Measurements from ENCODE around the gene GAPDH. TPM values are rescaled to one million over a fixed set of nuclear protein-coding genes. Genes with fewer than 3 reads are reported as not detected.

The GAPDH gene
- total RNA-seq, 1 donor from 2014 or later: 4,161 TPM

DNA sequence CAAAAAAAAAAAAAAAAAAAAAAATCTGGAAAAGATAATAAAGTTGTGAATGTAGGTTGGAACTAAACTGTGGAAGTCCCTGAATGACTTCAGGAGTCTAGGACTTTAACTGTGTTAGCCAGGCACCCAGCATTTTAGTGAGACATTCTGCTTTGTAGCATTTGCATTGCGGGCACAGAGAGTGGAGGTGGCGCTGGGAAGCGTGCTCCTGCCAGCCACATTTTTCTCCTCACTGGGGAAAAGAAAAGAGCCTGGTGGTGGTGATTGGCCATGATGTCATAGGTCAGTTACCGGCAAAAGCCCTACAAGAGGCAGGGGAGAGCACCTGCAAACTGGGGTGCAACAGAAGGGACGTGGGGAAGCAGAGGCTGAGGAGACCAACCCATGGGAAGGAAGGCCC is 9.7 kb upstream of the GAPDH start:
- H3K27me3 ChIP-seq (ENCODE audit: low read depth): no peaks in the 10 kb centered on the region
- no peak for DNase-seq
- H3K36me3 ChIP-seq: peaks cover 97% of the 10 kb centered on the region
- TF ChIP-seq CTCF (IDR thresholded peaks at IDR 0.05; ENCODE audit: borderline replicate concordance): no peak
- no peak overlapping the region for H3K4me3 ChIP-seq
- intact Hi-C loops (cut with micrococcal nuclease): no loop called here
- no peaks in the 10 kb centered on the region for H3K4me1 ChIP-seq
- no peaks in the 10 kb centered on the region for H3K9me3 ChIP-seq (replicated peaks)
- no peak overlapping the region for H3K27ac ChIP-seq (replicated peaks)

GRCh38 chr12:6526201-6526600 is 8.1 kb upstream of the GAPDH start:
- Histone ChIP-seq H3K27ac (replicated peaks) (no peak overlapping the region), H3K36me3 (peaks cover 100% of the 10 kb centered on the region), H3K9me3 (replicated peaks) (no peaks in the 10 kb centered on the region), H3K27me3 (ENCODE audit: low read depth) (no peaks in the 10 kb centered on the region), H3K4me3 (no peak overlapping the region), H3K4me1 (no peaks in the 10 kb centered on the region)
- TF ChIP-seq CTCF (IDR thresholded peaks at IDR 0.05; ENCODE audit: borderline replicate concordance): no peak
- no peak for DNase-seq
- intact Hi-C loops (cut with micrococcal nuclease): no loop called here

GRCh38 chr12:6526766-6527525 is 7.4 kb upstream of the GAPDH start:
- no peak overlapping the region for H3K27ac ChIP-seq (replicated peaks)
- TF ChIP-seq CTCF (IDR thresholded peaks at IDR 0.05; ENCODE audit: borderline replicate concordance): no peak
- intact Hi-C loops (cut with micrococcal nuclease): no loop called here

GRCh38 chr12:6527711-6528110 is 6.6 kb upstream of the GAPDH start:
- intact Hi-C loops (cut with micrococcal nuclease): no loop called here
- no peak for TF ChIP-seq CTCF (IDR thresholded peaks at IDR 0.05; ENCODE audit: borderline replicate concordance)
- no peaks in the 10 kb centered on the region for H3K9me3 ChIP-seq (replicated peaks)
- no peak overlapping the region for H3K4me3 ChIP-seq
- no peak overlapping the region for H3K27ac ChIP-seq (replicated peaks)
- peaks cover 14% of the 10 kb centered on the region for H3K4me1 ChIP-seq
- DNase-seq: no peak
- no peaks in the 10 kb centered on the region for H3K27me3 ChIP-seq (ENCODE audit: low read depth)
- H3K36me3 ChIP-seq: peaks cover 89% of the 10 kb centered on the region

More at GRCh38 chr12:6526766-6527525, 7.4 kb upstream of the GAPDH start:
- H3K27me3 ChIP-seq (ENCODE audit: low read depth): no peaks in the 10 kb centered on the region
- peaks cover 7% of the 10 kb centered on the region for H3K4me1 ChIP-seq
- H3K4me3 ChIP-seq: no peak overlapping the region
- H3K36me3 ChIP-seq: peaks cover 96% of the 10 kb centered on the region
- H3K9me3 ChIP-seq (replicated peaks): no peaks in the 10 kb centered on the region
- no peak for DNase-seq

DNA sequence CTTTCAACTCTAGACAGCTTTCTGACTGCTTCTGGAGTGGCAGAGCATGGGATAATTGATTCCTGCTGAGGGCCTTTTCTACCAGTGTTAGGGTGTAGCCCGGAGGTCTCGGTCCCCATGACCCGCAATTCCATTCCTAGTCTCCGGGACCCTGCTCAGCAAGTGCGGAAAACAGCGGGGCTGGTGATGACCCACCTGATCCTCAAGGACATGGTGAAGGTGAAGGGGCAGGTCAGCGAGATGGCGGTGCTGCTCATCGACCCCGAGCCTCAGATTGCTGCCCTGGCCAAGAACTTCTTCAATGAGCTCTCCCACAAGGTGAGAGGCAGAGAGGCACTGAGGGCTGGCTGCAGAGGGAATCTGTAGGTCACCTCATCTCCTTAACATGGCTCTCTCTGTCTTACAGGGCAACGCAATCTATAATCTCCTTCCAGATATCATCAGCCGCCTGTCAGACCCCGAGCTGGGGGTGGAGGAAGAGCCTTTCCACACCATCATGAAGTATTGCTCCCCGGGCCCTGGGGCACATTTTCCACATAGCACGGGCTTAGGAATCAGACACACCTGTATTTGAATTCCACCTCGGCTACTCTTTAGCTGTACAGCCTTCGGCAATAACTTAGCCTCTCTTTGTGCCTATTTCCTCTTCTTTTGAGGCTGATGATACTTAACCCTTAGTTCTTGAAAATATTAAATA is 5.6 kb upstream of the GAPDH start:
- Histone ChIP-seq H3K4me1 (peaks cover 24% of the 10 kb centered on the region), H3K9me3 (replicated peaks) (no peaks in the 10 kb centered on the region), H3K4me3 (no peak overlapping the region), H3K36me3 (peaks cover 79% of the 10 kb centered on the region), H3K27me3 (ENCODE audit: low read depth) (no peaks in the 10 kb centered on the region), H3K27ac (replicated peaks) (no peak overlapping the region)
- DNase-seq: no peak
- intact Hi-C loops (cut with micrococcal nuclease): no loop called here
- no peak for TF ChIP-seq CTCF (IDR thresholded peaks at IDR 0.05; ENCODE audit: borderline replicate concordance)

Data from left ventricle myocardium inferior (tissue), 1 donor.